HEK293 (cell line): ENCODE results near the gene RXFP4.

ENCODE experiments used
- CTCF ChIA-PET: fragments of 350-600 bp; formaldehyde crosslinking; extraction: SDS; loops from one replicate; lab custom pipeline; 2021; ENCODE audit warnings: antibody characterized with exemption; lab: Yijun Ruan, JAX
- POLR2A ChIA-PET: fragments of 300-600 bp; formaldehyde crosslinking; extraction: SDS; loops from one replicate; lab custom pipeline; 2020; ENCODE audit warnings: antibody characterized with exemption, inconsistent platforms; lab: Yijun Ruan, JAX
- H3K27ac ChIP-seq: fragments of 200-500 bp; sonication (Bioruptor generic); 2 replicates; pipeline ENCODE4 v1.5.1; 2014; ENCODE audit warnings: low read depth, low read length, control low read depth, inconsistent platforms; ENCODE audit errors: extremely low read depth
- H3K36me3 ChIP-seq, 2 experiments: fragments of 200-500 bp in 1 of 2; sonication (Bioruptor generic) in 1 of 2; 1 replicate in 1 of 2; 2 replicates in 1 of 2; pipeline ENCODE4 v1.5.1; 2014 to 2017; ENCODE audit warnings: inconsistent platforms in 2 of 2, low read length in 2 of 2; ENCODE audit not compliant: control insufficient read depth in 2 of 2, insufficient read depth in 1 of 2
- H3K4me1 ChIP-seq: fragments of 200-500 bp; sonication (Bioruptor generic); 2 replicates; pipeline ENCODE4 v1.5.1; 2014; ENCODE audit warnings: mild to moderate bottlenecking, low read length, inconsistent platforms; ENCODE audit not compliant: control insufficient read depth, insufficient read depth
- H3K4me3 ChIP-seq: 2 replicates; pipeline ENCODE4 v1.5.1; 2011; ENCODE audit warnings: low read depth, mild to moderate bottlenecking, control low read depth, low read length, moderate library complexity
- H3K9me3 ChIP-seq: fragments of 200-500 bp; sonication (Bioruptor generic); 2 replicates; pipeline ENCODE4 v1.5.1; 2014; ENCODE audit warnings: low read depth, low read length, inconsistent platforms; ENCODE audit not compliant: control insufficient read depth, insufficient read depth
- EGR2 ChIP-seq: fragments of 450-650 bp; formaldehyde crosslinking; IDR thresholded peaks from 2 replicates; pipeline ENCODE4 v1.5.1; 2016; ENCODE audit warnings: low read depth, missing biosample characterization, missing genetic modification characterization
- INSM2 ChIP-seq: fragments of 450-650 bp; formaldehyde crosslinking; IDR thresholded peaks from 2 replicates; pipeline ENCODE4 v1.5.1; 2016; ENCODE audit warnings: missing biosample characterization, missing genetic modification characterization
- KLF1 ChIP-seq: fragments of 450-650 bp; formaldehyde crosslinking; IDR thresholded peaks from 2 replicates; pipeline ENCODE4 v1.5.1; 2016; ENCODE audit warnings: missing biosample characterization, missing genetic modification characterization
- KLF16 ChIP-seq: fragments of 450-650 bp; formaldehyde crosslinking; IDR thresholded peaks from 2 replicates; pipeline ENCODE4 v1.5.1; 2017; ENCODE audit warnings: missing biosample characterization, missing genetic modification characterization
- OSR2 ChIP-seq: fragments of 450-650 bp; formaldehyde crosslinking; IDR thresholded peaks from 2 replicates; pipeline ENCODE4 v1.5.1; 2016; ENCODE audit warnings: missing biosample characterization, missing genetic modification characterization
- OVOL3 ChIP-seq: fragments of 450-650 bp; formaldehyde crosslinking; IDR thresholded peaks from 2 replicates; pipeline ENCODE4 v1.5.1; 2016; ENCODE audit warnings: missing biosample characterization, missing genetic modification characterization
- PRDM10 ChIP-seq: fragments of 450-650 bp; formaldehyde crosslinking; IDR thresholded peaks from 2 replicates; pipeline ENCODE4 v1.5.1; 2016; ENCODE audit warnings: missing biosample characterization, missing genetic modification characterization
- REPIN1 ChIP-seq: fragments of 450-650 bp; formaldehyde crosslinking; IDR thresholded peaks from 2 replicates; pipeline ENCODE4 v1.5.1; 2017; ENCODE audit warnings: missing biosample characterization, missing genetic modification characterization, low read depth
- YY2 ChIP-seq: fragments of 450-650 bp; formaldehyde crosslinking; IDR thresholded peaks from 2 replicates; pipeline ENCODE4 v1.5.1; 2016; ENCODE audit warnings: missing biosample characterization, missing genetic modification characterization
- ZBTB11 ChIP-seq: fragments of 450-650 bp; formaldehyde crosslinking; conservative IDR thresholded peaks from 2 replicates; pipeline ENCODE4 v1.5.1; 2016; ENCODE audit warnings: low read depth, missing biosample characterization, missing genetic modification characterization
- ZBTB20 ChIP-seq: fragments of 450-650 bp; formaldehyde crosslinking; IDR thresholded peaks from 2 replicates; pipeline ENCODE4 v1.5.1; 2016; ENCODE audit warnings: missing biosample characterization, missing genetic modification characterization
- ZBTB8A ChIP-seq: fragments of 450-650 bp; formaldehyde crosslinking; IDR thresholded peaks from 2 replicates; pipeline ENCODE4 v1.5.1; 2016; ENCODE audit warnings: missing biosample characterization, missing genetic modification characterization
- ZFHX2 ChIP-seq: fragments of 450-650 bp; formaldehyde crosslinking; conservative IDR thresholded peaks from 2 replicates; pipeline ENCODE4 v1.5.1; 2016; ENCODE audit warnings: missing biosample characterization, missing genetic modification characterization
- ZFP69B ChIP-seq: fragments of 450-650 bp; formaldehyde crosslinking; IDR thresholded peaks from 2 replicates; pipeline ENCODE4 v1.5.1; 2016; ENCODE audit warnings: missing biosample characterization, missing genetic modification characterization
- ZNF10 ChIP-seq: fragments of 450-650 bp; formaldehyde crosslinking; IDR thresholded peaks from 2 replicates; pipeline ENCODE4 v1.5.1; 2017; ENCODE audit warnings: missing biosample characterization, missing genetic modification characterization
- ZNF133 ChIP-seq: fragments of 450-650 bp; formaldehyde crosslinking; IDR thresholded peaks from 2 replicates; pipeline ENCODE4 v1.5.1; 2016; ENCODE audit warnings: missing biosample characterization, missing genetic modification characterization
- ZNF155 ChIP-seq: fragments of 450-650 bp; formaldehyde crosslinking; IDR thresholded peaks from 2 replicates; pipeline ENCODE4 v1.5.1; 2016; ENCODE audit warnings: missing biosample characterization, missing genetic modification characterization
- ZNF221 ChIP-seq: fragments of 450-650 bp; formaldehyde crosslinking; IDR thresholded peaks from 2 replicates; pipeline ENCODE4 v1.5.1; 2017; ENCODE audit warnings: missing biosample characterization, missing genetic modification characterization, borderline replicate concordance
- ZNF24 ChIP-seq: fragments of 450-650 bp; formaldehyde crosslinking; IDR thresholded peaks from 2 replicates; pipeline ENCODE4 v1.5.1; 2016; ENCODE audit warnings: missing biosample characterization, missing genetic modification characterization
- ZNF274 ChIP-seq, 2 experiments: fragments of 200-500 bp in 1 of 2; fragments of 450-650 bp in 1 of 2; sonication (Bioruptor generic) in 1 of 2; formaldehyde crosslinking in 1 of 2; IDR thresholded peaks; 2 replicates each; pipeline versions ENCODE4 v1.5.1 to v1.6.1; 2014 to 2016; ENCODE audit warnings: borderline replicate concordance in 1 of 2, inconsistent platforms in 1 of 2, low read length in 1 of 2, missing biosample characterization in 1 of 2, missing genetic modification characterization in 1 of 2
- ZNF292 ChIP-seq: fragments of 450-650 bp; formaldehyde crosslinking; IDR thresholded peaks from 2 replicates; pipeline ENCODE4 v1.5.1; 2016; ENCODE audit warnings: low read depth, missing biosample characterization, missing genetic modification characterization, borderline replicate concordance
- ZNF560 ChIP-seq: fragments of 450-650 bp; formaldehyde crosslinking; IDR thresholded peaks from 2 replicates; pipeline ENCODE4 v1.5.1; 2017; ENCODE audit warnings: missing biosample characterization, missing genetic modification characterization, borderline replicate concordance
- ZNF600 ChIP-seq: fragments of 450-650 bp; formaldehyde crosslinking; IDR thresholded peaks from 2 replicates; pipeline ENCODE4 v1.5.1; 2016; ENCODE audit warnings: missing biosample characterization, missing genetic modification characterization
- ZNF624 ChIP-seq: fragments of 450-650 bp; formaldehyde crosslinking; IDR thresholded peaks from 2 replicates; pipeline ENCODE4 v1.5.1; 2017; ENCODE audit warnings: missing biosample characterization, missing genetic modification characterization
- ZNF645 ChIP-seq: fragments of 450-650 bp; formaldehyde crosslinking; IDR thresholded peaks from 2 replicates; pipeline ENCODE4; 2016; ENCODE audit warnings: missing biosample characterization, missing genetic modification characterization
- ZNF776 ChIP-seq: fragments of 450-650 bp; formaldehyde crosslinking; IDR thresholded peaks from 2 replicates; pipeline ENCODE4 v1.5.0; 2017; ENCODE audit warnings: missing biosample characterization, missing genetic modification characterization, borderline replicate concordance

Gene RXFP4

GRCh38 chr1:155984341-155984740 lies 42.9 kb downstream of the RXFP4 start:
- peak overlapping the region; percentile 65; the same call in 1 of the 2 replicates for H3K27ac ChIP-seq
- no peaks in the 10 kb centered on the region for H3K9me3 ChIP-seq
- TF ChIP-seq INSM2 (no peak), ZFHX2 (tag by site-specific recombination) (peak; percentile 75), ZNF776 (no peak), ZNF600 (no peak), ZNF560 (tag by site-specific recombination) (no peak), OSR2 (no peak), ZNF274 (IDR thresholded peaks at IDR 0.05; ENCODE audit: low read length) (no peak), ZNF274 (tag by site-specific recombination; IDR thresholded peaks at IDR 0.05; ENCODE audit: borderline replicate concordance) (no peak), ZNF24 (tag by site-specific recombination) (no peak), ZNF645 (no peak), ZNF221 (tag by site-specific recombination) (no peak), ZNF624 (tag by site-specific recombination) (no peak), ZNF292 (no peak), ZFP69B (tag by site-specific recombination) (no peak), KLF1 (tag by site-specific recombination) (peak; percentile 41), ZBTB8A (no peak), ZNF10 (tag by site-specific recombination) (no peak), PRDM10 (tag by site-specific recombination) (no peak), EGR2 (tag by site-specific recombination) (peak; percentile 74), ZNF133 (tag by site-specific recombination) (no peak), REPIN1 (no peak), ZNF155 (tag by site-specific recombination) (no peak), ZBTB20 (tag by site-specific recombination) (no peak), KLF16 (tag by site-specific recombination) (no peak), YY2 (tag by site-specific recombination) (no peak), OVOL3 (tag by site-specific recombination) (no peak), ZBTB11 (tag by site-specific recombination) (no peak)
- peaks cover 12% of the 10 kb centered on the region for H3K4me1 ChIP-seq
- H3K36me3 ChIP-seq: no peaks in the 10 kb centered on the region
- no peak overlapping the region for H3K4me3 ChIP-seq
- ChIA-PET POLR2A (interaction anchor here (0.7 to 2.3 kb wide), 7 partner anchors 22 to 50 kb away, joined by 3 to 9 read pairs (median 5); partner anchors contain the start of gene KHDC4), CTCF (interaction anchor here (1.1 to 2.7 kb wide), 7 partner anchors 17 to 82 kb away, joined by 3 to 24 read pairs (median 6); partner anchors contain the start of genes KHDC4 and RAB25)
